K562 (cell line): ENCODE data around the gene VGF. TPM values are rescaled to one million over a fixed set of nuclear protein-coding genes. Genes with fewer than 3 reads are reported as not detected.

Experiments
- CBFA2T2 ChIP-seq: fragments of 450-650 bp; conservative IDR thresholded peaks from 2 replicates; pipeline ENCODE4 v1.6.1; 2017; ENCODE audit warnings: mild to moderate bottlenecking
- CREB1 ChIP-seq, 2 experiments: sonication (generic) in 1 of 2; formaldehyde crosslinking in 1 of 2; IDR thresholded peaks; 2 replicates each; pipeline versions ENCODE4 v1.6.1 to v1.8.0; 2012 to 2022; ENCODE audit warnings: inconsistent platforms in 1 of 2, mild to moderate bottlenecking in 1 of 2, missing genetic modification reagents in 1 of 2, moderate library complexity in 1 of 2
- ESRRB ChIP-seq: fragments of 250-450 bp; sonication (Bioruptor Pico); IDR thresholded peaks from 2 replicates; pipeline ENCODE4 v1.5.0; 2020; ENCODE audit warnings: mild to moderate bottlenecking, moderate library complexity, borderline replicate concordance
- ETV5 ChIP-seq: sonication (generic); formaldehyde crosslinking; IDR thresholded peaks from 2 replicates; pipeline ENCODE4 v1.4.0; 2020; ENCODE audit warnings: low read depth, mild to moderate bottlenecking, missing genetic modification reagents
- IFI16 ChIP-seq: fragments of 250-450 bp; sonication (Bioruptor Pico); IDR thresholded peaks from 2 replicates; pipeline ENCODE4 v2.1.2; 2022; ENCODE audit warnings: mild to moderate bottlenecking, inconsistent platforms
- KLF16 ChIP-seq: IDR thresholded peaks from 2 replicates; pipeline ENCODE4 v1.6.1; 2016; ENCODE audit warnings: antibody characterized with exemption
- MAFF ChIP-seq: IDR thresholded peaks from 2 replicates; pipeline ENCODE4 v1.6.1; 2012; ENCODE audit warnings: low read length, improper control_type of control experiment
- MCM5 ChIP-seq: fragments of 450-650 bp; IDR thresholded peaks from 2 replicates; pipeline ENCODE4 v1.6.1; 2016; ENCODE audit warnings: low read depth
- MTA3 ChIP-seq: fragments of 450-650 bp; formaldehyde crosslinking; IDR thresholded peaks from 2 replicates; pipeline ENCODE4 v1.6.1; 2017; ENCODE audit warnings: mild to moderate bottlenecking, borderline replicate concordance
- POLR2B ChIP-seq: fragments of 450-650 bp; IDR thresholded peaks from 2 replicates; pipeline ENCODE4 v1.6.1; 2018; ENCODE audit warnings: low read depth; ENCODE audit not compliant: partially characterized antibody
- RFX5 ChIP-seq: IDR thresholded peaks from 2 replicates; pipeline ENCODE4 v1.6.1; 2011; ENCODE audit warnings: low read depth, mild to moderate bottlenecking, improper control_type of control experiment, low read length
- SAP30 ChIP-seq: fragments of 200-600 bp; sonication (generic); IDR thresholded peaks from 2 replicates; pipeline ENCODE4 v1.6.1; 2012; ENCODE audit warnings: borderline replicate concordance, low read depth, mild to moderate bottlenecking, moderate library complexity, low read length, control low read depth, inconsistent platforms; ENCODE audit not compliant: insufficient read depth, poor library complexity, severe bottlenecking
- SIX5 ChIP-seq, 2 experiments: IDR thresholded peaks; 2 replicates each; pipeline ENCODE4 v1.6.1; 2011; ENCODE audit warnings: low read length in 2 of 2, borderline replicate concordance in 1 of 2, low read depth in 1 of 2, mild to moderate bottlenecking in 1 of 2, moderate library complexity in 1 of 2; ENCODE audit not compliant: insufficient read depth in 1 of 2
- TSC22D4 ChIP-seq: fragments of 450-650 bp; IDR thresholded peaks from 2 replicates; pipeline ENCODE4 v1.6.1; 2016; ENCODE audit warnings: missing genetic modification characterization, missing biosample characterization, control low read depth
- UBTF ChIP-seq, 2 experiments: IDR thresholded peaks; 2 replicates each; pipeline ENCODE4 v1.6.1; 2012; ENCODE audit warnings: improper control_type of control experiment in 2 of 2, low read depth in 2 of 2, low read length in 2 of 2, borderline replicate concordance in 1 of 2
- ZBTB34 ChIP-seq: fragments of 250-450 bp; sonication (Bioruptor Pico); IDR thresholded peaks from 2 replicates; pipeline ENCODE4 v1.8.0; 2021; ENCODE audit warnings: mild to moderate bottlenecking, moderate library complexity
- ZNF143 ChIP-seq: sonication (generic); formaldehyde crosslinking; IDR thresholded peaks from 2 replicates; pipeline ENCODE4 v1.9.0; 2022; ENCODE audit warnings: mild to moderate bottlenecking, missing genetic modification reagents
- ZNF280B ChIP-seq: fragments of 250-450 bp; sonication (Bioruptor Pico); IDR thresholded peaks from 2 replicates; pipeline ENCODE4 v1.5.1; 2021; ENCODE audit warnings: mild to moderate bottlenecking
- polyA plus RNA-seq, 8 experiments: library from polyadenylated mRNA; depleted of rRNA in 4 of 8; stranded (reverse) in 5 of 8; unstranded in 3 of 8; fragments of >200 nt; fragmentation: Nextera tagmentation in 2 of 8; fragmentation: Illumina TruSeq in 1 of 8; extraction: Ambion mirVana in 2 of 8; extraction: Trizol in 1 of 8; gene quantifications; 2 replicates each; pipeline versions ENCODE4 v1.2.1 to v1.2.3, GENCODE V29; 2011 to 2014; ENCODE audit warnings: inconsistent platforms in 1 of 8, missing spikeins in 1 of 8
- total RNA-seq, 7 experiments: library from RNA; depleted of rRNA in 6 of 7; stranded (reverse); fragments of >200 nt in 6 of 7; fragmentation: Illumina TruSeq in 2 of 7; extraction: Trizol in 2 of 7; gene quantifications; 2 replicates each; pipeline versions ENCODE4 v1.2.1 to v1.2.3, GENCODE V29; 2011 to 2021; ENCODE audit warnings: low replicate concordance in 1 of 7
- TF ChIP-seq, protein P1 (sequence below): fragments of 450-650 bp; formaldehyde crosslinking; IDR thresholded peaks from 2 replicates; pipeline ENCODE4 v1.4.0; 2020; ENCODE audit warnings: mild to moderate bottlenecking
- TF ChIP-seq, protein P2 (sequence below): sonication (generic); formaldehyde crosslinking; IDR thresholded peaks from 2 replicates; pipeline ENCODE4 v1.8.1; 2022; ENCODE audit warnings: missing genetic modification reagents

VGF gene
- total and polyA plus RNA-seq, 9 of the 15 experiments (the other 6 are each of a cell fraction or from before 2014, with no cell fraction given) = 0.03 to 5.7 (median 0.34) TPM

GRCh38 chr7:101164071-101164840 lies 1.1 kb downstream of the VGF start (continued):
- TF ChIP-seq CREB1 (IDR thresholded peaks at IDR 0.05) (no peak), CREB1 (CRISPR knock-in tag; IDR thresholded peaks at IDR 0.05) (no peak), RFX5 (no peak), ZNF143 (CRISPR knock-in tag) (no peak), ETV5 (CRISPR knock-in tag) (no peak), TSC22D4 (no peak), POLR2B (no peak), CBFA2T2 (no peak), KLF16 (no peak), SAP30 (peak; percentile 59), ZNF280B (CRISPR knock-in tag) (no peak), UBTF (IDR thresholded peaks at IDR 0.05; ENCODE audit: borderline replicate concordance in 1 of 2, low read depth in 2 of 2, low read length in 2 of 2) (peak in 1 of 2 experiments; percentile 77; a peak in 1 of 4 replicates), MTA3 (no peak), SIX5 (IDR thresholded peaks at IDR 0.05; ENCODE audit: borderline replicate concordance in 1 of 2, insufficient read depth in 1 of 2, low read depth in 1 of 2, low read length in 2 of 2) (no peak), MCM5 (no peak), ESRRB (CRISPR knock-in tag) (no peak), ZBTB34 (no peak), IFI16 (CRISPR knock-in tag) (no peak), MAFF (no peak)
- TF ChIP-seq, protein P1, sequence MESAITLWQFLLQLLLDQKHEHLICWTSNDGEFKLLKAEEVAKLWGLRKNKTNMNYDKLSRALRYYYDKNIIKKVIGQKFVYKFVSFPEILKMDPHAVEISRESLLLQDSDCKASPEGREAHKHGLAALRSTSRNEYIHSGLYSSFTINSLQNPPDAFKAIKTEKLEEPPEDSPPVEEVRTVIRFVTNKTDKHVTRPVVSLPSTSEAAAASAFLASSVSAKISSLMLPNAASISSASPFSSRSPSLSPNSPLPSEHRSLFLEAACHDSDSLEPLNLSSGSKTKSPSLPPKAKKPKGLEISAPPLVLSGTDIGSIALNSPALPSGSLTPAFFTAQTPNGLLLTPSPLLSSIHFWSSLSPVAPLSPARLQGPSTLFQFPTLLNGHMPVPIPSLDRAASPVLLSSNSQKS (CRISPR knock-in tag) = no peak
- TF ChIP-seq, protein P2, sequence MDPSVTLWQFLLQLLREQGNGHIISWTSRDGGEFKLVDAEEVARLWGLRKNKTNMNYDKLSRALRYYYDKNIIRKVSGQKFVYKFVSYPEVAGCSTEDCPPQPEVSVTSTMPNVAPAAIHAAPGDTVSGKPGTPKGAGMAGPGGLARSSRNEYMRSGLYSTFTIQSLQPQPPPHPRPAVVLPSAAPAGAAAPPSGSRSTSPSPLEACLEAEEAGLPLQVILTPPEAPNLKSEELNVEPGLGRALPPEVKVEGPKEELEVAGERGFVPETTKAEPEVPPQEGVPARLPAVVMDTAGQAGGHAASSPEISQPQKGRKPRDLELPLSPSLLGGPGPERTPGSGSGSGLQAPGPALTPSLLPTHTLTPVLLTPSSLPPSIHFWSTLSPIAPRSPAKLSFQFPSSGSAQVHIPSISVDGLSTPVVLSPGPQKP = no peak
